Thoracic aorta (tissue), 2 donors: ENCODE measurements around the gene TPBGL. TPM values are rescaled to one million over a fixed set of nuclear protein-coding genes. Genes with fewer than 3 reads are reported as not detected.
A peak's percentile ranks its signal among the peaks of the same experiment; 100 is the strongest.

ENCODE experiments used
- ATAC-seq: fragments of 150-250 bp; one replicate; pipeline ENCODE4 v1.8.0; 2017; ENCODE audit warnings: low read depth; ENCODE audit not compliant: insufficient number of reproducible peaks, low FRiP score
- DNase-seq: peaks from one replicate; pipeline ENCODE4 v3.0.0-alpha.2; 2020; ENCODE audit warnings: low spot score
- H3K27ac ChIP-seq, 2 donors: fragments of 200-600 bp; sonication (generic); 1 replicate in 1 of 2; 2 replicates in 1 of 2; pipeline ENCODE4 v1.5.1; 2016; ENCODE audit warnings: mild to moderate bottlenecking in 2 of 2, moderate library complexity in 2 of 2
- H3K27me3 ChIP-seq: fragments of 200-600 bp; sonication (generic); replicated peaks from 2 replicates; pipeline ENCODE4 v1.6.0; 2016; ENCODE audit warnings: mild to moderate bottlenecking; ENCODE audit not compliant: insufficient read depth
- H3K36me3 ChIP-seq: fragments of 200-600 bp; sonication (generic); one replicate; pipeline ENCODE4 v1.5.1; 2016
- H3K4me1 ChIP-seq, 2 donors: fragments of 200-600 bp; sonication (generic); 1 replicate in 1 of 2; 2 replicates in 1 of 2; pipeline versions ENCODE4 v1.5.1 to v1.6.0; 2016; ENCODE audit warnings: low read depth in 2 of 2, mild to moderate bottlenecking in 1 of 2; ENCODE audit not compliant: control insufficient read depth in 1 of 2
- H3K4me3 ChIP-seq: fragments of 200-600 bp; sonication (generic); 2 replicates; pipeline ENCODE4 v1.5.1; 2016; ENCODE audit warnings: mild to moderate bottlenecking
- H3K9me3 ChIP-seq: fragments of 200-600 bp; sonication (generic); 2 replicates; pipeline ENCODE4 v1.5.1; 2016
- CTCF ChIP-seq: fragments of 200-600 bp; sonication (generic); IDR thresholded peaks from one replicate; pipeline ENCODE4 v1.5.1; 2019; ENCODE audit warnings: antibody characterized with exemption
- total RNA-seq, 2 donors: library from RNA; depleted of rRNA; stranded (reverse); fragments of >200 nt; gene quantifications; one replicate each; pipeline versions ENCODE4 v1.1.0 to v1.2.3, GENCODE V29; 2016

Gene TPBGL
- total RNA-seq, 2 donors from 2014 or later, result 0.21 TPM; not detected in 1

GRCh38 chr11:75203138-75203537, 37.4 kb upstream of the TPBGL start:
- no peak overlapping the region for H3K4me3 ChIP-seq
- no peaks in the 10 kb centered on the region for H3K27me3 ChIP-seq
- H3K27ac ChIP-seq, result no peak overlapping the region
- DNase-seq, result no peak
- no peaks in the 10 kb centered on the region for H3K4me1 ChIP-seq
- no peaks in the 10 kb centered on the region for H3K9me3 ChIP-seq
- no peak for TF ChIP-seq CTCF
- no peaks in the 10 kb centered on the region for H3K36me3 ChIP-seq
- no peak for ATAC-seq

GRCh38 chr11:75203641-75204011, 36.9 kb upstream of the TPBGL start:
- no peak overlapping the region for H3K4me3 ChIP-seq
- no peak for ATAC-seq
- no peaks in the 10 kb centered on the region for H3K9me3 ChIP-seq
- no peak for DNase-seq
- no peak overlapping the region for H3K27ac ChIP-seq
- H3K27me3 ChIP-seq, result no peaks in the 10 kb centered on the region
- H3K36me3 ChIP-seq, result no peaks in the 10 kb centered on the region
- TF ChIP-seq CTCF, result no peak
- no peaks in the 10 kb centered on the region for H3K4me1 ChIP-seq

- Histone ChIP-seq H3K27me3 (no peaks in the 10 kb centered on the region), H3K36me3 (no peaks in the 10 kb centered on the region), H3K27ac (no peak overlapping the region), H3K4me3 (no peak overlapping the region), H3K4me1 (no peaks in the 10 kb centered on the region), H3K9me3 (no peaks in the 10 kb centered on the region)
- no peak for DNase-seq
- ATAC-seq, result no peak
- no peak for TF ChIP-seq CTCF
Observed at GRCh38 chr11:75204012-75204674, 36.4 kb upstream of the TPBGL start.

- DNase-seq, result peak; percentile 25
- TF ChIP-seq CTCF, result peak; percentile 39
- H3K36me3 ChIP-seq, result no peaks in the 10 kb centered on the region
- no peaks in the 10 kb centered on the region for H3K4me1 ChIP-seq
- H3K9me3 ChIP-seq, result no peaks in the 10 kb centered on the region
- no peak overlapping the region for H3K4me3 ChIP-seq
- H3K27me3 ChIP-seq, result no peaks in the 10 kb centered on the region
- no peak for ATAC-seq
- H3K27ac ChIP-seq, result no peak overlapping the region
Observed at GRCh38 chr11:75204685-75205563, 35.6 kb upstream of the TPBGL start.

GRCh38 chr11:75205564-75206020, 35.0 kb upstream of the TPBGL start:
- Histone ChIP-seq H3K9me3 (no peaks in the 10 kb centered on the region), H3K4me3 (no peak overlapping the region), H3K27me3 (no peaks in the 10 kb centered on the region), H3K27ac (no peak overlapping the region), H3K36me3 (no peaks in the 10 kb centered on the region), H3K4me1 (no peaks in the 10 kb centered on the region)
- DNase-seq, result no peak
- TF ChIP-seq CTCF, result no peak
- no peak for ATAC-seq
